ENCODE measurements around the gene ZSCAN29. TPM values are rescaled to one million over a fixed set of nuclear protein-coding genes. Genes with fewer than 3 reads are reported as not detected.

Gene ZSCAN29
- total and polyA plus RNA-seq, 2 of the 13 experiments (the other 11 are each of a cell fraction or from before 2014, with no cell fraction given): 8.3 to 27.4 TPM

GRCh38 chr15:43316016-43316970 is 54.5 kb downstream of the ZSCAN29 start:
- Histone ChIP-seq H3K9me3 (ENCODE audit: low read length) (no peaks in the 10 kb centered on the region), H3K4me2 (ENCODE audit: low read depth, low read length) (peak overlapping the region; percentile 32; the same call in 1 of the 2 replicates), H4K20me1 (ENCODE audit: insufficient read depth, low read length) (no peaks in the 10 kb centered on the region), H3K36me3 (replicated peaks in 1 of 2; ENCODE audit: control insufficient read depth in 1 of 2, insufficient read depth in 2 of 2, low read length in 2 of 2) (no peaks in the 10 kb centered on the region), H3K27me3 (ENCODE audit: control insufficient read depth in 1 of 2, insufficient read depth in 2 of 2, low read length in 2 of 2) (peaks cover 0 to 24% of the 10 kb centered on the region in 2 experiments; a peak in 2 of 5 replicates), H3K79me2 (ENCODE audit: insufficient read depth, low read length) (no peaks in the 10 kb centered on the region), H3K27ac (ENCODE audit: extremely low read length, insufficient read depth, low read length) (no peak overlapping the region), H2AFZ (ENCODE audit: low read length) (peak overlapping the region; percentile 42), H3K4me3 (replicated peaks in 1 of 3; ENCODE audit: insufficient read depth in 1 of 3, low read depth in 2 of 3, low read length in 3 of 3) (no peak overlapping the region), H3K4me1 (ENCODE audit: insufficient read depth, low read length) (peaks cover 25% of the 10 kb centered on the region), H3K9ac (ENCODE audit: insufficient read depth, low read depth, low read length) (no peak overlapping the region)
- no TSS peak for BruUV-seq (replicated peaks)
- TF ChIP-seq ZNF33A (CRISPR knock-in tag; IDR thresholded peaks at IDR 0.05; ENCODE audit: borderline replicate concordance) (no peak), MAFK (conservative IDR thresholded peaks at IDR 0.05 in 1 of 2, IDR thresholded peaks at IDR 0.05 in 1 of 2; ENCODE audit: low read length in 2 of 2) (no peak), SMAD9 (CRISPR knock-in tag; IDR thresholded peaks at IDR 0.05) (no peak), MIXL1 (CRISPR knock-in tag; IDR thresholded peaks at IDR 0.05) (no peak), ZNF432 (CRISPR knock-in tag; IDR thresholded peaks at IDR 0.05; ENCODE audit: borderline replicate concordance) (no peak), ZFP36L1 (CRISPR knock-in tag; IDR thresholded peaks at IDR 0.05) (no peak), ZNF260 (CRISPR knock-in tag; IDR thresholded peaks at IDR 0.05; ENCODE audit: borderline replicate concordance, low read depth) (no peak), BCLAF1 (IDR thresholded peaks at IDR 0.05) (no peak), ATF2 (CRISPR knock-in tag; IDR thresholded peaks at IDR 0.05) (no peak), FOXP1 (IDR thresholded peaks at IDR 0.05) (no peak), FOXP1 (CRISPR knock-in tag; IDR thresholded peaks at IDR 0.05) (no peak), NFYC (CRISPR knock-in tag; IDR thresholded peaks at IDR 0.05) (no peak), AHR (CRISPR knock-in tag; IDR thresholded peaks at IDR 0.05) (no peak), ZBTB1 (CRISPR knock-in tag; IDR thresholded peaks at IDR 0.05; ENCODE audit: borderline replicate concordance) (no peak), KDM3A (CRISPR knock-in tag; IDR thresholded peaks at IDR 0.05; ENCODE audit: low read depth) (no peak), ZNF3 (CRISPR knock-in tag; IDR thresholded peaks at IDR 0.05) (no peak), TSC22D2 (CRISPR knock-in tag; IDR thresholded peaks at IDR 0.05; ENCODE audit: borderline replicate concordance) (no peak), ZMYM4 (CRISPR knock-in tag; IDR thresholded peaks at IDR 0.05) (no peak), TARDBP (CRISPR knock-in tag; IDR thresholded peaks at IDR 0.05) (no peak)
- in situ Hi-C loops (cut with HindIII; ENCODE audit: extremely low pct_ligation_motif_present, low pct_unique_long_range_greater_than_20kb) (no loop called here), intact Hi-C loops (cut with micrococcal nuclease; ENCODE audit: unreplicated experiment) (no loop called here)
- CTCF ChIA-PET (ENCODE audit: low intra/inter-chr PET ratio, low total read pairs): no interaction called here
- ATAC-seq (no peak; the same call in 2 of the 3 replicates), FAIRE-seq (no peak), DNase-seq (ENCODE audit: low spot score) (no peak)
- WGBS (ENCODE audit: low lambda C conversion rate): 27% methylated on average over 6 of the region's 6 CpGs
- POLR2A ChIA-PET: no interaction called here

Data from HepG2 (cell line).